Hepatocyte (in vitro differentiated cells): Measurements from ENCODE around the gene ZBTB8A.

Source experiments
- CTCF ChIP-seq: fragments of 200-600 bp; sonication (generic); IDR thresholded peaks from 2 replicates; pipeline ENCODE4 v1.5.1; 2016; ENCODE audit warnings: antibody characterized with exemption, mild to moderate bottlenecking; ENCODE audit not compliant: poor library complexity
- EZH2 ChIP-seq: fragments of 200-600 bp; sonication (generic); IDR thresholded peaks from 2 replicates; pipeline ENCODE4 v1.6.1; 2016; ENCODE audit warnings: antibody characterized with exemption, mild to moderate bottlenecking, borderline replicate concordance

DNA sequence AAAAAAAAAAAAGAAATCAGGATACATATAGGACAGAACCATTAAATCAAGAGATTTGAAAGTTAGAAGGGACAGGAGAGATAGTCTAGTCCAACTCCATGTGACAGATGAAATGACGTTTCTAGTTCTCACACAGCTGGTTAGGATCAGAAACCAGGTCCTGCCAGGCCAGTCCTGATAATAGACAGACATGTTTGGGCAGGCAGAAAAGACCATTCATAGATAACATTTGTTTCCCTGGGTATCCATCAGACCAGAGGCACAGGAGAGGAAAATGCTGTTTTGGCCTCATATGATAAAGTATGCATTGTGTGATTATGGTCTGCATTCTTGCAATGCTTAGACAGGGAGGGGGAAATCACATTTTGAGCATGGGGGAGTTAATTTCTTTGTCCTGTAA lies 45.0 kb upstream of the ZBTB8A start:
- no peak for TF ChIP-seq CTCF
- no peak for TF ChIP-seq EZH2
